IPS-18a (cell line): Measurements from ENCODE around the gene MATN1.
A peak's percentile ranks its signal among the peaks of the same experiment; 100 is the strongest.

ENCODE experiments used
- H3K27ac ChIP-seq: one replicate; pipeline ENCODE4 v1.5.1; 2013; ENCODE audit warnings: low read length
- H3K27me3 ChIP-seq: one replicate; pipeline ENCODE4 v1.6.1; 2013; ENCODE audit warnings: mild to moderate bottlenecking, low read length; ENCODE audit not compliant: control insufficient read depth, insufficient read depth
- H3K36me3 ChIP-seq: one replicate; pipeline ENCODE4 v1.6.1; 2013; ENCODE audit warnings: low read depth, low read length; ENCODE audit not compliant: control insufficient read depth
- H3K4me1 ChIP-seq: one replicate; pipeline ENCODE4 v1.6.1; 2013; ENCODE audit warnings: low read depth, low read length; ENCODE audit not compliant: control insufficient read depth
- H3K4me3 ChIP-seq: one replicate; pipeline ENCODE4 v1.5.1; 2013; ENCODE audit warnings: low read length
- H3K9ac ChIP-seq: one replicate; pipeline ENCODE4 v1.6.1; 2013; ENCODE audit warnings: mild to moderate bottlenecking, low read length, moderate library complexity
- H3K9me3 ChIP-seq: one replicate; pipeline ENCODE4 v1.6.1; 2013; ENCODE audit warnings: low read depth, low read length; ENCODE audit not compliant: control insufficient read depth

The MATN1 gene

GRCh38 chr1:30686236-30686935 is 37.0 kb downstream of the MATN1 start:
- Histone ChIP-seq H3K27ac (no peak overlapping the region), H3K4me3 (peak overlapping the region; percentile 55), H3K9me3 (no peaks in the 10 kb centered on the region), H3K27me3 (peaks cover 8% of the 10 kb centered on the region), H3K9ac (no peak overlapping the region), H3K36me3 (no peaks in the 10 kb centered on the region), H3K4me1 (peaks cover 14% of the 10 kb centered on the region)

GRCh38 chr1:30685796-30686165 is 37.6 kb downstream of the MATN1 start:
- Histone ChIP-seq H3K4me1 (peaks cover 14% of the 10 kb centered on the region), H3K36me3 (no peaks in the 10 kb centered on the region), H3K9ac (no peak overlapping the region), H3K27ac (no peak overlapping the region), H3K27me3 (peaks cover 8% of the 10 kb centered on the region), H3K9me3 (no peaks in the 10 kb centered on the region), H3K4me3 (peak overlapping the region; percentile 55)

GRCh38 chr1:30684881-30685795 is 38.2 kb downstream of the MATN1 start:
- no peak overlapping the region for H3K9ac ChIP-seq
- peak overlapping the region; percentile 55 for H3K4me3 ChIP-seq
- peaks cover 8% of the 10 kb centered on the region for H3K27me3 ChIP-seq
- no peaks in the 10 kb centered on the region for H3K36me3 ChIP-seq
- peaks cover 10% of the 10 kb centered on the region for H3K4me1 ChIP-seq
- H3K9me3 ChIP-seq: no peaks in the 10 kb centered on the region
- H3K27ac ChIP-seq: no peak overlapping the region

DNA sequence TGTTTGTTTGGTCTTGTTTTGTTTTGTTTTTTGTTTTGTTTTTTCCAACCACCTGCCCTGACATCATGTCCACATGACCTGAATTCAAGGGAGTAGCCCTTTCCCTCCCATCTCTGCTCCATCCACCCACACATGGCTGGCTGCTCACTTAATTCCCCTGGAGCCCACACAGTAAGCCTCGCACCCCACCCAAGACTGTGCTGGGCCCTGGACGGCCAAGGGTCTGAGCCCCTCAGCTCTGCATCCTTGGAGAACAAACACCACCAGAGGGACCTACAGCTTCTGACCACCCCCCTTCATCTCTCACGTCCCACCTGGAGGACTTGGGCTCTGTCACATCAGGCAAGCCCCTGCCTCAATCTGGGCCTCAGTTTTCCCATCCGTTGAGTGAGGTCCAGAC is 39.1 kb downstream of the MATN1 start:
- H3K27me3 ChIP-seq: peaks cover 8% of the 10 kb centered on the region
- H3K9ac ChIP-seq: no peak overlapping the region
- no peaks in the 10 kb centered on the region for H3K9me3 ChIP-seq
- no peak overlapping the region for H3K27ac ChIP-seq
- no peak overlapping the region for H3K4me3 ChIP-seq
- no peaks in the 10 kb centered on the region for H3K36me3 ChIP-seq
- H3K4me1 ChIP-seq: peaks cover 6% of the 10 kb centered on the region

DNA sequence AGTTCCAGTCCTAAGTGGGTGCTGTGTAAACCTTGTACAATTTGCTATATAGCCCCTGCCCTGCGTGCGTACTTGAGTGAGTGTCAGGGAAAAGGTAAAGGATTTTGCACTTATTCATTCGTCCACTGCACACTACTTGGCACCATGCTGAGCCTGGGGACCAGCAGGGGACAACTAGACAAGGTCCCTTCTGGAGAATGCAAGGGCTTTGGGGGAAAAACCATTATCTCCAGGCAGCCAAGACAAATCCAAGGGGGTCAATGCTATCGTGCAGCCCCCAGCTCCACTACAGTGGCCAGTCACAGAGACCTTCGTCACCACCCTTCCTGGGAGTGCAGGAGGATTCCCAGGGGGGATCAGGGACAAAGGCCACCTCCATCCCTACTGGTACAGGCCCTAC is 39.7 kb downstream of the MATN1 start:
- Histone ChIP-seq H3K9me3 (no peaks in the 10 kb centered on the region), H3K4me3 (no peak overlapping the region), H3K4me1 (peaks cover 6% of the 10 kb centered on the region), H3K36me3 (no peaks in the 10 kb centered on the region), H3K27me3 (peaks cover 8% of the 10 kb centered on the region), H3K27ac (no peak overlapping the region), H3K9ac (no peak overlapping the region)

DNA sequence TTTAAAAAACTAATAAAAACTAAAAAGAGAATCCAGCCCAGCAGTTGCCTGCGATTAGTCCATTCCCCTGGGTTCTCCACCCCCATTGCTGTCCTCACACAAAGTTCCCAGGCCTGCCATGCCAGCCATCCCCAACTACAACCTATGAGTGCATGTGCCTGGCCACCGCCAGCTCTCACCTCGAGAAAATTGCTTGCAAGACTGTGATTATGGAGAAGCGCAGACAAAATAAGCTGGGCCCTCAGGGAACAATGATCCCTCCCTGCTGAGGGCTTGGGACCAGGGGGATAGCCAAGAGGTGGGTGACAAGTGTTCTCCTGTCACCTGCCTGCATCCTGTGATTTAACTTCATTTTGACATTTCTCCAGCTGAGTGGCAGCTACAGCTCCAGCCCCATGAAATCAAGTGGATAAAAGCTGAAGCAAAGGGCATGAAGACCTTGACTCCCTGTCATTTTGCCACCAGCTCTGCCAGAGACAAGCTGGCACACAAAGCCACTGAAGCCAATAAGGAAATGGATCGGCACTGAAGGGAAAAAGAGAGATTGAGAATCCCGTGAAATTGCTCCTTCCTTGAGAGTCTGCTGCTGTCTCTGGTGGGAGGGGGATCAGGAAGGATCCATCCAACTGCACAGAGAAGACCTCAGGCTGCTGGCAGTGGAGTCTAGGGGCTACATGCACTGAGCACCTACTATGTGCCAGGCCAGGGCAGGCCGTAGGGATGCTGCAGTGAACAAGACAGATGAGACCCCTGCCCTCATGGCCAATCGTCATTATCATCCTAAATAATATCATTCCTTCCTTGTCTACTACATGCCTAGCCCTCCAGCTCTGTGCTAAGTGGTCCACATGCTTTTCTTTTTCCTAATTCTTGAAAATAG is 40.7 kb downstream of the MATN1 start:
- no peak overlapping the region for H3K4me3 ChIP-seq
- no peak overlapping the region for H3K9ac ChIP-seq
- H3K36me3 ChIP-seq: no peaks in the 10 kb centered on the region
- H3K27ac ChIP-seq: no peak overlapping the region
- peaks cover 6% of the 10 kb centered on the region for H3K4me1 ChIP-seq
- H3K9me3 ChIP-seq: no peaks in the 10 kb centered on the region
- H3K27me3 ChIP-seq: peaks cover 8% of the 10 kb centered on the region

GRCh38 chr1:30681782-30682181 is 41.6 kb downstream of the MATN1 start:
- H3K36me3 ChIP-seq: no peaks in the 10 kb centered on the region
- H3K4me3 ChIP-seq: no peak overlapping the region
- peaks cover 8% of the 10 kb centered on the region for H3K27me3 ChIP-seq
- H3K4me1 ChIP-seq: peaks cover 6% of the 10 kb centered on the region
- H3K27ac ChIP-seq: no peak overlapping the region
- no peak overlapping the region for H3K9ac ChIP-seq
- H3K9me3 ChIP-seq: no peaks in the 10 kb centered on the region

DNA sequence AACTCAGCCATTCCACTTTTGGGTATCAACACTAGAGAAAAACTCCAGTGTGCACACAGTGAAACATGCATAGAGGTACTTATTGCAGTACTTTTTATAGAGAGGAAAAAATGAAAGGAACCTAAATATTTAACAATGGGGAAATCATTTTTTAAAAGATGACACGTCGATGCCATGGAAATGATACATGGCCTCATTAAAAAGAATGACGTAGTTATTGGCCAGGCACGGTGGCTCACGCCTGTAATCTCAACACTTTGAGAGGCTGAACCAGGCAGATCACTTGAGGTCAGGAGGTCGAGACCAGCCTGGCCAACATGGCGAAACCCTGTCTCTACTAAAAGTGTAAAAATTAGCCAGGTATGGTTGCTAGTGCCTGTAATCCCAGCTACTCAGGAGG is 42.5 kb downstream of the MATN1 start:
- Histone ChIP-seq H3K9me3 (no peaks in the 10 kb centered on the region), H3K27ac (no peak overlapping the region), H3K4me1 (peaks cover under 1% of the 10 kb centered on the region), H3K36me3 (no peaks in the 10 kb centered on the region), H3K4me3 (no peak overlapping the region), H3K9ac (no peak overlapping the region), H3K27me3 (peaks cover 8% of the 10 kb centered on the region)

DNA sequence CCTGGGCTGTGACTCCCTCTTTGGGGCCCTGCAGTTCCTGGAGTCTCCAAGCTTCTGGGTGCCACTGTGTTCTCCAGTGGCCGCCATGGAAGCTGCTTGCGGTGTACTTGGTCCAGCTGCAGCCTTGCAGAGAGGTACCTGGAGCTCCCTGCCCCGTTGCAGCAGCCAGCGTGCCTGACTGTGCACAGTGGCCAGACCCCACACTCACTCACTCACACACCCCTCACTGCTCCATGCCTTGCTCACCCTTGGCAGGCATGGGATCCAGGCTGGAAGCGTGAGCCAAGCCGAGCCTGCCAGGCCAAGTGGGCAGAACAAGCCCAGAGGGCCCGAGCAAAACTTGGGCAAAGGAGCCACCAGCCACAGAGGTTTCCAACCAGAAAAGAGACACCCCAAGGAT is 43.0 kb downstream of the MATN1 start:
- peaks cover 8% of the 10 kb centered on the region for H3K27me3 ChIP-seq
- no peaks in the 10 kb centered on the region for H3K4me1 ChIP-seq
- H3K27ac ChIP-seq: no peak overlapping the region
- H3K9me3 ChIP-seq: no peaks in the 10 kb centered on the region
- no peak overlapping the region for H3K9ac ChIP-seq
- H3K36me3 ChIP-seq: no peaks in the 10 kb centered on the region
- no peak overlapping the region for H3K4me3 ChIP-seq

- no peaks in the 10 kb centered on the region for H3K4me1 ChIP-seq
- no peak overlapping the region for H3K9ac ChIP-seq
- peaks cover 8% of the 10 kb centered on the region for H3K27me3 ChIP-seq
- no peaks in the 10 kb centered on the region for H3K9me3 ChIP-seq
- no peaks in the 10 kb centered on the region for H3K36me3 ChIP-seq
- no peak overlapping the region for H3K27ac ChIP-seq
- no peak overlapping the region for H3K4me3 ChIP-seq
Measured at GRCh38 chr1:30679976-30680305, 43.4 kb downstream of the MATN1 start.

DNA sequence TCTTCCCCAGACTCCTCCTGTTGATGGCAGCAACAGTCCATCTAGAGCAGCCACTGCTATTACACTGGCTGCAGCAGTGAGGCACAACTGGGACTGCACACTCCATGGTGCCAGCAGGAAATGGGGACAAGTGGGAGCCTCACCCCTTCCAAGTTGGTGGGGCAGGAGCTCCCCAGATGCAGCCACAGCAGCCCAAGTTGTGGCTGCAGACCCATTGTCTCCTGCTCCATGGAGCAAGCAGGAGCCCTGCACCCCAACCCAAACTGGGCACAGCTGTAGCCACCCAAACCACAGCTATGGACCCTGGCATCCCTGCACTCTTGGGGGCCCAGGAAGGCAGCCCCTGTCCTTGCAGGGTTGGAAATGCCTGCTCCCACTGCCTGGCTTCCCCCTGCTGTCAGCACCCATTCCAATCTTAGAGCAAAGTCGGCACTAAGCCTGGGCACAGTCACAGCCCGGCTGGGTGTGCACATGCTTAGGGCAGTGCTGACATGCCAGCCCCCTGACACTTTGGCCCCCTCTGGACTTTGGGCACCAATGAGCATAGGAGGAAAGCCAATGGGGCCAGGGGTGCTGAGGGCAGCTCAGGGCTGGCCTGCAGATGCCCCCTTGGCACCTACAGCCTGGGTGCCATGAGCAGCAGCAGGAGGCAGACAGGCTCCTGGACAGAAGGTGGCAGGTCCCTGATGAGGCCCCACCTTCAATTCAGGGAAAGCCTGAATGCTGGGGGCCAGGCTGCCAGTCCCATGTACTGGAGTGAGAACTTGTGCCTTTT is 44.0 kb downstream of the MATN1 start:
- Histone ChIP-seq H3K27me3 (peaks cover 3% of the 10 kb centered on the region), H3K27ac (no peak overlapping the region), H3K4me3 (no peak overlapping the region), H3K9ac (no peak overlapping the region), H3K9me3 (no peaks in the 10 kb centered on the region), H3K4me1 (no peaks in the 10 kb centered on the region), H3K36me3 (no peaks in the 10 kb centered on the region)
